ENCODE results near the gene TIMP2.

The TIMP2 gene

GRCh38 chr17:78933959-78934568 is 8.9 kb upstream of the TIMP2 start:
- no peaks in the 10 kb centered on the region for H3K27me3 ChIP-seq (ENCODE audit: insufficient read depth, low read length, poor library complexity)
- H3K27ac ChIP-seq (ENCODE audit: low read length): no peak overlapping the region
- H3K36me3 ChIP-seq (ENCODE audit: insufficient read depth, low read length): no peaks in the 10 kb centered on the region
- H3K4me3 ChIP-seq (ENCODE audit: low read depth in 1 of 2, low read length in 2 of 2): no peak overlapping the region
- H3K9me3 ChIP-seq (ENCODE audit: insufficient read depth, low read length, severe bottlenecking): no peaks in the 10 kb centered on the region
- no peak overlapping the region for H3K9ac ChIP-seq (ENCODE audit: low read depth, low read length)
- TF ChIP-seq CTCF (IDR thresholded peaks at IDR 0.05; ENCODE audit: borderline replicate concordance, extremely low read depth, low read length, poor library complexity, severe bottlenecking) (no peak), EZH2 (IDR thresholded peaks at IDR 0.05; ENCODE audit: borderline replicate concordance, low read depth, low read length, severe bottlenecking) (no peak)
- no peaks in the 10 kb centered on the region for H4K20me1 ChIP-seq (ENCODE audit: insufficient read depth, low read length)
- no peak for DNase-seq
- no peak for ATAC-seq (ENCODE audit: insufficient read depth, low read depth)
- no peaks in the 10 kb centered on the region for H3K4me1 ChIP-seq (ENCODE audit: insufficient read depth, low read length)
- no peak overlapping the region for H2AFZ ChIP-seq (ENCODE audit: low read depth, low read length)
- no peak overlapping the region for H3K4me2 ChIP-seq (ENCODE audit: insufficient read depth, low read length)
- H3K79me2 ChIP-seq (ENCODE audit: insufficient read depth, low read length): no peaks in the 10 kb centered on the region

- ATAC-seq (ENCODE audit: insufficient read depth, low read depth) (no peak), DNase-seq (no peak)
- Histone ChIP-seq H2AFZ (ENCODE audit: low read depth, low read length) (no peak overlapping the region), H3K4me3 (ENCODE audit: low read depth in 1 of 2, low read length in 2 of 2) (no peak overlapping the region), H3K9ac (ENCODE audit: low read depth, low read length) (no peak overlapping the region), H4K20me1 (ENCODE audit: insufficient read depth, low read length) (no peaks in the 10 kb centered on the region), H3K27ac (ENCODE audit: low read length) (no peak overlapping the region), H3K4me1 (ENCODE audit: insufficient read depth, low read length) (no peaks in the 10 kb centered on the region), H3K9me3 (ENCODE audit: insufficient read depth, low read length, severe bottlenecking) (no peaks in the 10 kb centered on the region), H3K36me3 (ENCODE audit: insufficient read depth, low read length) (no peaks in the 10 kb centered on the region), H3K4me2 (ENCODE audit: insufficient read depth, low read length) (no peak overlapping the region), H3K79me2 (ENCODE audit: insufficient read depth, low read length) (no peaks in the 10 kb centered on the region), H3K27me3 (ENCODE audit: insufficient read depth, low read length, poor library complexity) (peaks cover 3% of the 10 kb centered on the region)
- TF ChIP-seq EZH2 (IDR thresholded peaks at IDR 0.05; ENCODE audit: borderline replicate concordance, low read depth, low read length, severe bottlenecking) (no peak), CTCF (IDR thresholded peaks at IDR 0.05; ENCODE audit: borderline replicate concordance, extremely low read depth, low read length, poor library complexity, severe bottlenecking) (no peak)
Measured at GRCh38 chr17:78933025-78933958, 8.1 kb upstream of the TIMP2 start.

- DNase-seq (no peak), ATAC-seq (ENCODE audit: insufficient read depth, low read depth) (no peak)
- no peaks in the 10 kb centered on the region for H3K9me3 ChIP-seq (ENCODE audit: insufficient read depth, low read length, severe bottlenecking)
- H3K27ac ChIP-seq (ENCODE audit: low read length): no peak overlapping the region
- H3K36me3 ChIP-seq (ENCODE audit: insufficient read depth, low read length): no peaks in the 10 kb centered on the region
- peaks cover 10% of the 10 kb centered on the region for H3K27me3 ChIP-seq (ENCODE audit: insufficient read depth, low read length, poor library complexity)
- no peaks in the 10 kb centered on the region for H3K79me2 ChIP-seq (ENCODE audit: insufficient read depth, low read length)
- H3K4me3 ChIP-seq (ENCODE audit: low read depth in 1 of 2, low read length in 2 of 2): no peak overlapping the region
- TF ChIP-seq EZH2 (IDR thresholded peaks at IDR 0.05; ENCODE audit: borderline replicate concordance, low read depth, low read length, severe bottlenecking) (no peak), CTCF (IDR thresholded peaks at IDR 0.05; ENCODE audit: borderline replicate concordance, extremely low read depth, low read length, poor library complexity, severe bottlenecking) (no peak)
- H3K4me2 ChIP-seq (ENCODE audit: insufficient read depth, low read length): no peak overlapping the region
- H3K4me1 ChIP-seq (ENCODE audit: insufficient read depth, low read length): peaks cover 6% of the 10 kb centered on the region
- no peak overlapping the region for H2AFZ ChIP-seq (ENCODE audit: low read depth, low read length)
- H4K20me1 ChIP-seq (ENCODE audit: insufficient read depth, low read length): no peaks in the 10 kb centered on the region
- no peak overlapping the region for H3K9ac ChIP-seq (ENCODE audit: low read depth, low read length)
Measured at GRCh38 chr17:78929908-78930775, 5.0 kb upstream of the TIMP2 start.

Data from DND-41 (cell line).